NCI-H774 (cell line): ENCODE data around the gene C7orf57.

ENCODE experiments used
- DNase-seq: peaks from one replicate; lab custom pipeline; 2025; lab: John Stamatoyannopoulos, UW

Gene C7orf57

DNA sequence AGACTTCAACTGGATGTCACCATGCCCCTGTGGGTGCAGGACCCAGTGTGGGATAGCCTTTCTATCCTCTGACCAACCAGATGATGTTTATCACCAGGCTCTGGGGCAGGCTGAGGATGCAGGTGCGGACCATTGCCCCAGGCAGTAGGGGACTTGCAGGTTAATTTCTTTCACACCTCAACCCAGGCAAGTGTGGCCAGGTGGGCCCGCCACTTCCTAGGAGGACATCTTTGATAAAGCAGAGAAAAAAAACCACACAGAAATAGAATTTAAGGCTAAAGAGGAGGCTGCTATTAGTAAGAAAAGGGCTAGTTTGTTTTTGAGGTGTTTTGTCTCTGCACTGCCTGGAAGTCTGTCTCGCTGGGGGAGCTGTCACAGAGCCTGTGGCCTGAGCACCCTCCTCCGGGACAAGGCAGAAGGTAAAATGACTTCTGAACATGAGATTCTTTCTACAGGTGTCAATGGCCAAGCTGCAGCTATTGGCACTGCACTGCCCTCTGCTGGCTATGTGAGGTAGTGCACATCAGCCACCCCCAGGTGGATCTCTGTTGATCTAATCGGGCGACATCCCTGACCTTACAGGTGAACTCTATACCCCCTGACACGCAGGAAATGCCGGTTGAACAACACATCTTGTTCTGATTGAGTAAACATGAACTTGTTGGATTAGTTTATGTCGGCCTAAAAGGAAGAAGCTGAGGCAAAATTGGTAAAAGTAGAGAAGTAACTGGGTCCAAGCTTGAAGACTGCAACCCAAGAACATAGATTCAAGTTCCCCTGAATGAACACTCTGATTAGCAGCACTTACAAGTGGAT lies 74.7 kb downstream of the C7orf57 start:
- DNase-seq, result peak; percentile 36

DNA sequence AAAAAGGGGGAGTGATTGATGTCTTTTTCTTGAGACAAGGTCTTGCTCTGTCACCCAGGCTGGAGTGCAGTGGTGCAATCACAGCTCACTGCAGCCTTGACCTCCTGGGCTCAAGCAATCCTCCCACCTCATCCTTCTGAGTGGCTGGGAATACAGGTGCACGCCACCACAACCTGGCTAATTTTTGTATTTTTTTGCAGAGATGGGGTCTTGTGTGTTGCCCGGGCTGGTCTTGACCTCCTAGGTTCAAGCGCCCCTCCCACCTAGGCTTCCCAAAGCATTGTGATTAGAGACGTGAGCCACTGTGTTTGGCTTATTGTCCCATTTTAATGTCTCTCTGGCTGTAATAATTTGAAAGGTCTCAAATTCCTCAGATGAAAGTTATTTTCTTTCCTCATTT lies 75.5 kb downstream of the C7orf57 start:
- no peak for DNase-seq
